Dermis microvascular lymphatic vessel endothelial cell (primary cell): Measurements from ENCODE around the gene ATP9A. TPM values are rescaled to one million over a fixed set of nuclear protein-coding genes. Genes with fewer than 3 reads are reported as not detected.
A peak's percentile ranks its signal among the peaks of the same experiment; 100 is the strongest.
"Not testable (repeated sequence)": the region's sequence is repeated elsewhere in the genome, so short reads cannot be mapped to it uniquely, and the experiment has no call there.

ENCODE experiments used
- DNase-seq, 2 donors: peaks; one replicate each; pipeline versions ENCODE4 v3.0.0 to v3.0.0-alpha.2; 2010; ENCODE audit warnings: low read depth in 2 of 2
- total RNA-seq: library from RNA; depleted of rRNA; stranded (reverse); fragments of >200 nt; gene quantifications from 2 replicates; pipeline ENCODE4 v1.2.1, GENCODE V29; 2014

ATP9A gene
- total RNA-seq, 1 donor from 2014 or later: 54.0 TPM

DNA sequence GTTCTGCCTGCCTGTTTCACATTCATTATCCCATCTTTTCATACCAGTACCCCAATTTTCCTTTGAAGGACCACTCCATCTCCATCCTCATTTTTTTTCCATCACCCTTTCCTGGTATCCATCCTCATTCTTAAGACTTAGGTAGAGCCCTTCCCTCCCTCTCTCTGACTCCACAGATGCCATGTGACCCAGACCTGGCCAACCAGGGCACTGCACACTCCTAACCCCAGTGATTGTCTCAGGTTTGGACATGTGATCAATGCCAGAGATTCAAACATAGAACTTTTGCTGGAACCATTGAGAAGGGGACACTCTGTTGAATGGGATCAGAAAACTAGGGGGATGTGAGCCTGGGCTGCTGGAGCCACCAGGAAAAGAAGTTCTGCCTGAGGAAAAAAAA, 186.6 kb downstream of the ATP9A start:
- no peak for DNase-seq

GRCh38 chr20:51579137-51579536, 189.1 kb downstream of the ATP9A start:
- DNase-seq: no peak

DNA sequence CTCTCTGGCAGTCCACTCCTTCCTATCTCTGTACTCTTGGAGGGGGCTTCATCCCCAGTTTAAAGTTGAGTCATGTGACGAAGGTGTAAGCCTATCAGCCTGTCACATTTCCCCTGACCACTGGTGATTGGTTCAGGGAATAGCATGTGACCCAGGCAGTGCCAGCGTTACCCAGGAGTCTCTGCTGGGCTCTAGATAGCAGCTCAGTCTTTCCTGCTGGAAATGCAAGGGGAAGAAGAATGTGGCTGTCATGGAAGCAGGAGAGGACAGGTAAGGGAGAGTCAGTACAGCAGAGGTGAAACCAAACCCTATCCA, 190.1 kb downstream of the ATP9A start:
- DNase-seq: no peak

DNA sequence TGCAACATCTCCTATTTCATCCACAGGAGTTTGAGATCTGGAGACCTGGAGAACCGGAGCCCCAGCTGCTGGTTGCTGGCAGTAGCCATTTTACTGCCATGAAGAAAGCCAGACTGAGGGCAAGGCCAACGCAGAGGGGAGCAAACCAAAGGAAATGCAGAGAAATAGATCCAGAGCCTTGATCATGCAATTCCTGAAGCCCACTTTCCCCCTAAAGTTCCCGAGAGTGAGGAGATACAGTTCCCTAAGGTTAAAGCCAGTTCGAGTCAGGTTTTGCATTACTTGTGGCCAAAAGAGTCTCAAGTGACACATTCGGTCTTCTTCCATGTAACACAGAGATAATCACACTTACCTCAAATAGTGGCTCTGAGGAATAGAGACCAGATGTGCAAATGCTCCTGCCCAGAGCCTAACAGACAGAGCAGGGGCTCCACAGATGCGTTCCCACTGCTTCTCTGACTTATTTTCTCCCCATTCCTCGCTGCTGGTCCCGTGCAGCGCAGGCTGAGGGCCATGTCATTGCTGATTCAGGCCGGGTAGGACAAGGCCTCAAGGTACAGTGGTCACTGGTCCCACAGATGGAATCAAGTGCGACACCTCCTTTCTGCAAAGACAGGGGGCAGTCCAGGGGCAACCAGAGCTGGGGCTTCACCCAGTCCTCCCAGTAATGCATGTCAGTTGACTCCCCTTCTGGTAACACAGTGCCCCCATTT, 190.6 kb downstream of the ATP9A start:
- no peak for DNase-seq

DNA sequence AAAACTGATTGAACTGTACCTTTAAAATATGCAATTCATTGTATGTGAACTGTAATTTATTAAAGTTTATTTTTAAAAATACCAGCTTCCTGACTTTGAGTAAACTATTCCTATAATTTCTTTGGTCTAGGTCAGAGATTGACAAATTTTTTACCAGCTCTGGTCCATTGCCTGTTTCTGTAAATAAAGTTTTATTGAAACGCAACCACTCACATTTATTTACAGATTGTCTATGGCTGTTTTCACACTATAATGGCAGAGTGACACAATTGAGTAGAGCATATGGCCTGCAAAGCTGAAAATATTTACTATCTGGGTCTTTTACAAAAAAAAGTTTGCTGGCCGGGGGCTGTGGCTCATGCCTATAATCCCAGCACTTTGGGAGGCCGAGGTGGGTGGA, 192.7 kb downstream of the ATP9A start:
- DNase-seq: no peak

GRCh38 chr20:51574248-51575033, 193.7 kb downstream of the ATP9A start:
- no peak for DNase-seq

GRCh38 chr20:51573576-51574243, 194.5 kb downstream of the ATP9A start:
- DNase-seq: peak; percentile 63 to 71

DNA sequence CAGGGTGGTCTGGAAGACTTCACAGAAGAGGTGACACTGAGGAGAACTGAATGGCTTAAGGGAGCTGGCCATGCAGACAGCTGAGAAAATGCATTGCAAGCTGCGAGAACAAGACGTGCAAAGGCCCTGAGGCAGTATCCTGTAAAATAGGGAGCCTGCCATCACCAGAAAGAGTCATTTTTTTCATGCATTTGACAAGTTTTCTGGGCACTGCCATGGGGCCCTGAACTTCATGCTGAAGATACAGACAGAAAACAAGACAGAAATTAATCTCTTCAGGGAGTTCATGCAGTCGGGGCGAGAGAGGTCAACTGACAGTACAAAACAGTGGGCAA, 196.8 kb downstream of the ATP9A start:
- DNase-seq: no peak

DNA sequence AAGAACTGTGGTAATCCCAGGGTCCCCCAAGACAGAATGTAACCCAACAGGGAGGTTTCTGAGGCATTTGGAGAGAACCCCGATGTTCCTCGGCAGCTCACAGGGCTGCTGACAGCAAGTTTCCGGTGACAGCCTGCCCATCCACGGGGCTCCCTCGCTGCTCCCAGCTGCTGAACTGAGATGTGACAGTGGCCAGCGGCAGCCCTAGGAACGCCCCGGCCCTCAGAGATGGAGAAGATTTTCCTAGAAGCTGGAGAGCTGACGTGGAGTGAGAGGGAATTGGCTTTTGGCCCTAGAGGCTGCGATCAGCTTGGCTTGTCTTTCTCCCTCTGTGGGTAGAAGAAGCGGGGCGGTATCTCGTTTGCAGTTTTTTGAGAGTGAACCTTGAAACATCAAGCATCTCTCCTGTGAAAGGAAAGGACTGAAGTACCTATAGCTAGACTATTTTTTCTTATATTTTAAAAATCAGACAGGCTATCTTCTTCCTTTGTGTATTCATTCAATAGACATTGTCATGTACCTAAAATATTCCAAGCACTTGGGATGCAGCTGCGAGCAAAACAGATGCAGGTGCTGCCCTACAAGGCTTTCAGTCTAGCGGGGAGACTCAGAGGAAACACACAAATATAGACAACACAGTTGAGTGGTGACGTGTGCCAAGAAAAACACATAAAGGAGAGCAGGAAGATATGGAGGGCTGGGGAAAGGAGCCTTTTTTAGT, 197.3 kb downstream of the ATP9A start:
- DNase-seq: peak in 1 of 2 donors; percentile 80

- DNase-seq: peak in 1 of 2 donors; percentile 75
These were observed 198.1 kb downstream of the ATP9A start for GRCh38 chr20:51569815-51570738.

DNA sequence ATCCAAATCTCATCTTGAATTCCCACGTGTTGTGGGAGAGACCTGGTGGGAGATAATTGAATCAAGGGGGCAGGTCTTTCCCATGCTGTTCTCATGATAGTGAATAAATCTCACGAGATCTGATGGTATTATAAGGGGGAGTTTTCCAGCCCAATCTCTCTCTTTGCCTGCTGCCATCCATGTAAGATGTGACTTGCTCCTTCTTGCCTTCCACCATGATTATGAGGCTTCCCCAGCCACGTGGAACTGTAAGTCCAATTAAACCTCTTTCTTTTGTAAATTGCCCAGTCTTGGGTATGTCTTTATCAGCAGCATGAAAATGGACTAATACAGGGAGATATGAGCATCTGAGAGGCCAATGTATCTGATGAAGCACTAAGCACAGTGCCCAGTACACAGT, 199.7 kb downstream of the ATP9A start:
- not testable (repeated sequence) for DNase-seq

GRCh38 chr20:51567622-51568021, 200.6 kb downstream of the ATP9A start:
- no peak for DNase-seq

- DNase-seq: no peak
These were observed 201.6 kb downstream of the ATP9A start for GRCh38 chr20:51566594-51566993.

DNA sequence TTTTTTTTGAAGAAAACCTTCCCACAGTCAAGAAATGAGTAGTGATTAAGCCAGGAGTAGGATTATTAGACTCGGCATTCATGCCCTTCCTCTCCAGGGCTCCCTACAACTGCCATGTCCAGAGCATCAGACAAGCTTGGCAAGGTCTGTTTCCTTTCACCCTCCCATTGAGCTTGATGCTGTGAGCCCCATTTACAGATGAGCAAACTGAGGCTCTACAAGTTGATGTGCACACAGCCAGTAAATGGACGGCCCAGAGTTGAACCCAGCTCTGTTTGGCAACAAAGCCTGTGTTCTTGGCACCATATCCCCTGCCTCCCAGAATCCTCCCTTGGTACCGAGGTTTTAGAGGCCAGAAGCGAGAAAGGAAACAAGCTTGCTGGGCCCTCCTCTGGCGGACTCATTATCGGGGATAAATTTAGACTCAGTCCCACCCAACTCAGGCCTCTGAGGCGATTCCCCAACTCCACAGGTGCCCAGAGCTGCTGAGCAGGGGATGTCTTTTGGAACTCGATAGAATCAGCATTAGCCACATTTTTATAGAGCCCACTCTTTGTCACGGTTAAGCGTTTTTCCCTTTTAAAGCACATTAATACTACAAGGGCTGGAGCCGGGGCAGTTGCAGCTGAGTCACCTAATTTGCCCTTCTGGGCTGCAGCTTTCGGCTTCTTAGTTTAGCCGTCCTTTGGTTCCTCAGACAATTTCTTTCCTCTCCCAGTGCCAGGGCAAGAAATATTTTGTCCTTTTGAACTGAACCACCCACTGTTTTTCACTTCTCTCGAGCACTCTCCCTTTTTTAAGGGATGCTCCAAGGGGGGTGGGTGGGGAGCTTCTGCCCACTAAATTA, 202.7 kb downstream of the ATP9A start:
- DNase-seq: no peak

DNA sequence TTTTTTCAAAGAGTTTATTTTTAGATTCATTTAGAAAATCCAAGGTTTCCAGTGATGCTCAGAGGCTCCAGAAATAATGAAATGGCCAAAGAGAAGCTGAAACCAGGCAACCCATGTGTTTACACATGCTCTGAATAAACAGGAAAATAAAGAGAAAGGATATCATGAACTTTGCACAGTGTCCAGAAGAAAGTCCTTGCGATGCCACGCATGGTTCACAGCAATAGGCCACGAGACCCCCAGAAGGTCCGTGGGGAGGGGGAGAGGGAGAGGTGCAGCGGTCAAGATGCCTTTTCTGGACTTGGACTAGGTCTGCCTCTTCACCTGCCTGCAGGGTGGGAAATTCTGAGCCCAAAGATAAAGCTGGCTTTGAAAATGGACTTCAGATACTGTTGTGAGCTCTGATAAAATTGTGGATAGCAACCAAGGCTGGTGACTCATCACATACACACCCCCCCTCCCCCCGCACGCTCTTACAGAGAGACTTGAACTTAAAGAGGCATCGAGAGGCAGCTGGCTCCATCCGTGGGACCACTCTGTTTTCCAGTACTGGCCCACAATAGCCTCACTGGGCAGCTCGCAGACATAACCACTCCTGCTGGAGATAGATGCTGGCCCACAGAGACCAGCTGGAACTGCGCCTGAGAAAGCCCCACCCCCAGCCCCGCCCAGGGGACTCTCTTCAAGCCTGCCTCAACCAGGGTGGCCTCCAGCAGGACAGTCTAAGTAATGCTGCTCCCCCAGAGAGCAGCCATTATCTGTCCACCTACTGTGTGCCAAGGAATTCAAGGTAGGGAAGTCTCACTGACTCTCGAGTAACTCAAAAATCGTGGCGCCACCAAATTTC, 204.5 kb downstream of the ATP9A start:
- DNase-seq: peak in 1 of 2 donors; percentile 94

- DNase-seq: no peak
These were observed 205.1 kb downstream of the ATP9A start for GRCh38 chr20:51563174-51563485.

DNA sequence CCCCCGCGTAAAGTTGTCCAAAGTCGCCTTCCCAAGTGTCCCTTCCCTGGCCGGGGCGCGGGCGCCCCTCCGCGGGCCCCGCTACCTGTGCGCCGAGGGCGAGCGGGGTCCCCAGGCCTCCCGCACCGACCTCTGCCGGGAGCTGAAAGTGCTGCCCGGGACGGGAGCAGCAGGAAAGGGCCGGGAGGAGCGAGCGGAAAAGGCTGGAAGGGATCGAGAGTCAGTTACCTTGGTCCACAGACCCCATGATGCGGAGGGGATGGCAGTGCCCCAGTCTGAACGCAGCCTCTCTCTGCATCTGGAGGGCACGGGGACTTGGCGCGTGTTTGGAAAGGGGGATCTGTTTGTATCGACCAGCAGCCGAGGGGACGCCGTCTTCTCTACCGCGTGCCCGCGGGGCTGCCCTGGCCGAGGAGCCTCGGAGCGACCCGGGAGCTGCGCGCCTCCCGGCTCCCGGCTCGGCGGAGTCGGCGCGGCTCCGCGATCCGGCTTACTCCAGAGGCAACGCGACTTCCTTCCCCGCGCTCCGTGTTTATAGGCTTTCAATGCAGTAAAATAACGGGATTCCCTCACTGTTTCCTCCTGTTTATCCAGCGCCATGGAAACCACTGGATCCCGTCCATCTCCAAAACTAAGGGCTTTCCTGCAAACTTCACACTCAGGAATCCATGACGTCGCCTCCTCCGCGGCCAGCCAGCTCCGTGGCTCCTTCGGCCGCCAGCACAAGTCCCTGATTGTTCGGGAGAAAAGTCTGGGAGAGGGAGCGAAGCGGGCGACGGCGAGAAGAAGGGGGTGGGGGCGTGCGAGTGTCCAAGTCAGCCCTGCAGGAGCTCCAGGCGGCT, 205.6 kb downstream of the ATP9A start:
- peak; percentile 92 to 98 for DNase-seq

DNA sequence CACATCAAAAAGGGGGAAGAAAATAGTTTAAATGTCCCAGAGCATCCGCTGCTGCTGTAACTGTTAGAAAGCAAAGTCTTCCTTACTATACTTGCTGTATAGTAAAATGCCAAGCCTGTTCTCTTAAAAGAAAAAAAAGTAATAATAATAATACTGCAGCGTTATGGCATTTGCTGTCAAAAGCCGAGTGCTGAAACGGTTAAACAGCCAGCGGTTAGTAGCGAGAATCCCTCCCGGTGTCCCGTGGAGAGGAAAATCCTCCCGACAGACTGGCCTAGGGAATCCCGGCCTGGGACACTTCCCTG, 206.2 kb downstream of the ATP9A start:
- DNase-seq: no peak
